NCI-H2081 (cell line): ENCODE results near the gene UBAC2.

Experiments used
- DNase-seq, 2 experiments: peaks; one replicate each; lab custom pipeline; 2025; lab: John Stamatoyannopoulos, UW

Gene UBAC2

GRCh38 chr13:99270518-99270917, 69.9 kb downstream of the UBAC2 start:
- no peak for DNase-seq

- no peak for DNase-seq
Measured at GRCh38 chr13:99271249-99271648, 70.6 kb downstream of the UBAC2 start.

- DNase-seq = no peak
Measured at GRCh38 chr13:99272481-99272880, 71.8 kb downstream of the UBAC2 start.

GRCh38 chr13:99273128-99273527, 72.5 kb downstream of the UBAC2 start:
- no peak for DNase-seq

GRCh38 chr13:99275093-99275469, 74.4 kb downstream of the UBAC2 start:
- DNase-seq = no peak

GRCh38 chr13:99276706-99277105, 76.1 kb downstream of the UBAC2 start:
- no peak for DNase-seq

- no peak for DNase-seq
Measured at GRCh38 chr13:99277629-99278028, 77.0 kb downstream of the UBAC2 start.

GRCh38 chr13:99278200-99278599, 77.5 kb downstream of the UBAC2 start:
- DNase-seq = no peak

GRCh38 chr13:99278843-99279242, 78.2 kb downstream of the UBAC2 start:
- DNase-seq = no peak

- DNase-seq = no peak
Measured at GRCh38 chr13:99279637-99280036, 79.0 kb downstream of the UBAC2 start.

- no peak for DNase-seq
Measured at GRCh38 chr13:99280166-99280565, 79.5 kb downstream of the UBAC2 start.

GRCh38 chr13:99281811-99282263, 81.2 kb downstream of the UBAC2 start:
- no peak for DNase-seq

GRCh38 chr13:99282264-99283231, 81.9 kb downstream of the UBAC2 start:
- no peak for DNase-seq

GRCh38 chr13:99285432-99286182, 85.0 kb downstream of the UBAC2 start:
- DNase-seq = no peak

- no peak for DNase-seq
Measured at GRCh38 chr13:99287551-99287950, 86.9 kb downstream of the UBAC2 start.

GRCh38 chr13:99288089-99288488, 87.4 kb downstream of the UBAC2 start:
- DNase-seq = no peak

GRCh38 chr13:99289271-99289670, 88.6 kb downstream of the UBAC2 start:
- DNase-seq = no peak

GRCh38 chr13:99289674-99290337, 89.2 kb downstream of the UBAC2 start:
- DNase-seq = no peak

- DNase-seq = no peak
Measured at GRCh38 chr13:99290894-99291293, 90.2 kb downstream of the UBAC2 start.

- DNase-seq = no peak
Measured at GRCh38 chr13:99293178-99293577, 92.5 kb downstream of the UBAC2 start.

GRCh38 chr13:99294198-99294597, 93.5 kb downstream of the UBAC2 start:
- DNase-seq = no peak

- no peak for DNase-seq
Measured at GRCh38 chr13:99294958-99295357, 94.3 kb downstream of the UBAC2 start.
